ENCODE measurements around the gene OR6X1. TPM values are rescaled to one million over a fixed set of nuclear protein-coding genes. Genes with fewer than 3 reads are reported as not detected.

The OR6X1 gene
- total RNA-seq, 4 donors from 2014 or later, result not detected

- Histone ChIP-seq H3K27me3 (no peaks in the 10 kb centered on the region), H3K36me3 (no peaks in the 10 kb centered on the region), H3K27ac (no peak overlapping the region), H3K9me3 (no peaks in the 10 kb centered on the region), H3K4me1 (peaks cover 3 to 5% of the 10 kb centered on the region in 2 donors), H3K4me3 (replicated peaks in 1 of 3) (no peak overlapping the region)
- no peak for TF ChIP-seq POLR2A (IDR thresholded peaks at IDR 0.05)
- TF ChIP-seq CTCF (IDR thresholded peaks at IDR 0.05), result no peak
- 63 to 71% methylated on average over 2 of the region's 2 CpGs for WGBS, 2 donors
- DNase-seq, result no peak
- intact Hi-C loops (cut with DNase I), result no loop called here
Observed at GRCh38 chr11:123745764-123746451, 8.4 kb downstream of the OR6X1 start.

GRCh38 chr11:123742724-123743120 is 11.6 kb downstream of the OR6X1 start:
- Histone ChIP-seq H3K36me3 (no peaks in the 10 kb centered on the region), H3K4me1 (peaks cover 9 to 16% of the 10 kb centered on the region in 2 donors), H3K27me3 (no peaks in the 10 kb centered on the region), H3K27ac (no peak overlapping the region), H3K9me3 (no peaks in the 10 kb centered on the region), H3K4me3 (replicated peaks in 1 of 3) (no peak overlapping the region)
- WGBS, 2 donors, result 55 to 59% methylated on average over 3 of the region's 3 CpGs
- intact Hi-C loops (cut with DNase I), result no loop called here
- no peak for TF ChIP-seq CTCF (IDR thresholded peaks at IDR 0.05)
- no peak for TF ChIP-seq POLR2A (IDR thresholded peaks at IDR 0.05)
- no peak for DNase-seq

GRCh38 chr11:123742031-123742723 is 12.1 kb downstream of the OR6X1 start:
- peak overlapping the region; percentile 57 to 85 (median 84) for H3K4me3 ChIP-seq (replicated peaks in 1 of 3)
- H3K9me3 ChIP-seq, result no peaks in the 10 kb centered on the region
- no peaks in the 10 kb centered on the region for H3K27me3 ChIP-seq
- TF ChIP-seq POLR2A (IDR thresholded peaks at IDR 0.05), result no peak
- TF ChIP-seq CTCF (IDR thresholded peaks at IDR 0.05), result no peak
- intact Hi-C loops (cut with DNase I), result no loop called here
- peak in 1 of 2 donors; percentile 11 for DNase-seq
- WGBS, 2 donors, result 25 to 31% methylated on average over 12 of the region's 12 CpGs
- peaks cover 9 to 16% of the 10 kb centered on the region in 2 donors for H3K4me1 ChIP-seq
- peak overlapping the region in 2 of 3 donors; percentile 75 to 83 for H3K27ac ChIP-seq
- H3K36me3 ChIP-seq, result no peaks in the 10 kb centered on the region

GRCh38 chr11:123741159-123742030 is 12.9 kb downstream of the OR6X1 start, which contains the start of gene ZNF202:
Gene ZNF202 (minus strand): TSS chr11:123741660. CDS start chr11:123730888, 10,772 bp downstream.
- H3K4me1 ChIP-seq, result peaks cover 9 to 16% of the 10 kb centered on the region in 2 donors
- 1% methylated on average over 35 to 46 of the region's 67 CpGs for WGBS, 2 donors
- peak in 1 of 2 donors; percentile 60 for TF ChIP-seq POLR2A (IDR thresholded peaks at IDR 0.05)
- peak in 1 of 6 experiments; percentile 33 for TF ChIP-seq CTCF (IDR thresholded peaks at IDR 0.05)
- H3K9me3 ChIP-seq, result no peaks in the 10 kb centered on the region
- H3K27me3 ChIP-seq, result no peaks in the 10 kb centered on the region
- peak within 1 kb of the TSS; percentile 57 to 85 (median 84) for H3K4me3 ChIP-seq (replicated peaks in 1 of 3)
- peak; percentile 92 to 93 for DNase-seq
- H3K27ac ChIP-seq, result peak within 1 kb of the TSS; percentile 2 to 83 (median 75)
- H3K36me3 ChIP-seq, result no peaks in the 10 kb centered on the region
- intact Hi-C loops (cut with DNase I), result no loop called here
